K562 (cell line): Measurements from ENCODE around the gene ZNF18. TPM values are rescaled to one million over a fixed set of nuclear protein-coding genes. Genes with fewer than 3 reads are reported as not detected.

Experiments used
- ATAC-seq: fragments of 200-7000 bp; cut with Tn5 transposase; 3 replicates; pipeline ENCODE4 v1.9.1; 2020; ENCODE audit warnings: moderate library complexity
- BruUV-seq: library from RNA; stranded (reverse); fragments of 400-500 nt; replicated peaks from 2 replicates; lab custom pipeline; 2021; lab: Mats Ljungman, UMichigan
- CTCF ChIA-PET: fragments of 300-600 bp; formaldehyde crosslinking; extraction: SDS; loops from one replicate; lab custom pipeline; 2021; ENCODE audit warnings: low intra/inter-chr PET ratio; lab: Yijun Ruan, JAX
- POLR2A ChIA-PET: fragments of 300-600, 350-650 bp; sonication (Branson Sonifier 250); formaldehyde crosslinking; extraction: SDS; loops from one replicate; lab custom pipeline; 2021; ENCODE audit warnings: antibody characterized with exemption, inconsistent platforms; lab: Yijun Ruan, JAX
- DNase-seq, 4 experiments: peaks; one replicate each; pipeline versions ENCODE4 v3.0.0 to v3.0.0-alpha.2; 2011 to 2018; ENCODE audit warnings: low spot score in 3 of 4, mixed read lengths in 3 of 4; ENCODE audit errors: extremely low read depth in 1 of 4
- FAIRE-seq: peaks from 2 replicates; lab custom pipeline; 2011; peaks lifted over from hg19 to GRCh38; lab: Jason Lieb, UNC
- H2AFZ ChIP-seq: 2 replicates; pipeline ENCODE4 v1.6.0; 2011; ENCODE audit warnings: low read depth, low read length, control low read depth, inconsistent platforms
- H3K27ac ChIP-seq: fragments of 200-600 bp; 3 replicates; pipeline ENCODE4 v1.8.0; 2011; ENCODE audit warnings: low read depth, mild to moderate bottlenecking, control low read depth, inconsistent platforms, low read length, moderate library complexity, mixed read lengths; ENCODE audit errors: extremely low read depth
- H3K27me3 ChIP-seq, 2 experiments: fragments of 300-600 bp in 1 of 2; 2 replicates in 1 of 2; 3 replicates in 1 of 2; pipeline versions ENCODE4 v1.6.0 to v1.8.0; 2011; ENCODE audit warnings: inconsistent platforms in 2 of 2, low read length in 2 of 2, mild to moderate bottlenecking in 1 of 2, mixed read lengths in 1 of 2, moderate library complexity in 1 of 2; ENCODE audit not compliant: control insufficient read depth in 2 of 2, insufficient read depth in 2 of 2
- H3K36me3 ChIP-seq: fragments of 300-600 bp; 3 replicates; pipeline ENCODE4 v1.8.0; 2011; ENCODE audit warnings: mild to moderate bottlenecking, low read length, inconsistent platforms; ENCODE audit not compliant: control insufficient read depth, insufficient read depth
- H3K4me1 ChIP-seq, 2 experiments: fragments of 200-600 bp in 1 of 2; replicated peaks in 1 of 2; 2 replicates in 1 of 2; 3 replicates in 1 of 2; pipeline versions ENCODE4 v1.5.1 to v1.8.0; 2011; ENCODE audit warnings: inconsistent platforms in 2 of 2, low read length in 2 of 2, mild to moderate bottlenecking in 1 of 2, mixed read lengths in 1 of 2, moderate library complexity in 1 of 2; ENCODE audit not compliant: control insufficient read depth in 2 of 2, insufficient read depth in 2 of 2
- H3K4me2 ChIP-seq: 2 replicates; pipeline ENCODE4 v1.6.1; 2011; ENCODE audit warnings: low read length, control low read depth, inconsistent platforms, mixed read lengths; ENCODE audit not compliant: insufficient read depth
- H3K4me3 ChIP-seq: fragments of 200-600 bp; sonication (generic), shearing (Covaris generic); 2 replicates; pipeline ENCODE4 v1.5.1; 2016; ENCODE audit warnings: control low read depth, inconsistent platforms
- H3K79me2 ChIP-seq: fragments of 200-600 bp; 3 replicates; pipeline ENCODE4 v1.8.0; 2011; ENCODE audit warnings: low read length, inconsistent platforms; ENCODE audit not compliant: control insufficient read depth, insufficient read depth
- H3K9ac ChIP-seq, 2 experiments: 2 replicates each; pipeline versions ENCODE4 v1.6.0 to v1.6.1; 2011; ENCODE audit warnings: low read depth in 2 of 2, low read length in 2 of 2, control low read depth in 1 of 2, inconsistent platforms in 1 of 2, mild to moderate bottlenecking in 1 of 2, mixed read lengths in 1 of 2; ENCODE audit not compliant: insufficient read depth in 1 of 2
- H3K9me1 ChIP-seq: one replicate; pipeline ENCODE4 v1.6.0; 2011; ENCODE audit warnings: inconsistent platforms, mild to moderate bottlenecking, low read length, moderate library complexity; ENCODE audit not compliant: control insufficient read depth, insufficient read depth
- H3K9me3 ChIP-seq: replicated peaks from 2 replicates; pipeline ENCODE4 v1.5.1; 2011; ENCODE audit warnings: low read depth, low read length, inconsistent platforms; ENCODE audit not compliant: control insufficient read depth, insufficient read depth
- H4K20me1 ChIP-seq: replicated peaks from 2 replicates; pipeline ENCODE4 v1.6.1; 2011; ENCODE audit warnings: low read length, inconsistent platforms, mixed read lengths; ENCODE audit not compliant: control insufficient read depth, insufficient read depth
- DDX20 ChIP-seq: fragments of 450-650 bp; IDR thresholded peaks from 2 replicates; pipeline ENCODE4 v1.6.1; 2016; ENCODE audit warnings: missing genetic modification characterization, low read depth, mild to moderate bottlenecking, missing compliant biosample characterization, moderate library complexity
- FOXM1 ChIP-seq, 2 experiments: fragments of 450-650 bp in 1 of 2; sonication (generic) in 1 of 2; formaldehyde crosslinking in 1 of 2; IDR thresholded peaks; 2 replicates each; pipeline versions ENCODE4 v1.6.1 to v1.9.0; 2017 to 2022; ENCODE audit warnings: low read depth in 2 of 2, mild to moderate bottlenecking in 2 of 2, missing genetic modification reagents in 1 of 2, moderate library complexity in 1 of 2
- HOXB6 ChIP-seq: fragments of 250-450 bp; sonication (Bioruptor Pico); IDR thresholded peaks from 2 replicates; pipeline ENCODE4 v1.5.1; 2022; ENCODE audit warnings: mild to moderate bottlenecking, borderline replicate concordance
- L3MBTL2 ChIP-seq: fragments of 450-650 bp; IDR thresholded peaks from 2 replicates; pipeline ENCODE4 v1.6.1; 2016; ENCODE audit warnings: mild to moderate bottlenecking, moderate library complexity
- PTRF ChIP-seq: fragments of 450-650 bp; IDR thresholded peaks from 2 replicates; pipeline ENCODE4 v1.6.1; 2016; ENCODE audit warnings: mild to moderate bottlenecking, missing genetic modification characterization, missing compliant biosample characterization
- RBM14 ChIP-seq: fragments of 200-400 bp; formaldehyde crosslinking; IDR thresholded peaks from 2 replicates; pipeline ENCODE4 v1.6.1; 2018; ENCODE audit warnings: low read depth, mild to moderate bottlenecking, low read length, moderate library complexity, borderline replicate concordance; ENCODE audit not compliant: insufficient read depth
- SNRNP70 ChIP-seq: fragments of 200-400 bp; formaldehyde crosslinking; optimal IDR thresholded peaks from 2 replicates; pipeline ENCODE3; 2017; ENCODE audit warnings: low read depth, low read length
- TAF1 ChIP-seq: IDR thresholded peaks from 2 replicates; pipeline ENCODE4 v1.6.1; 2011; ENCODE audit warnings: mild to moderate bottlenecking, low read length, moderate library complexity; ENCODE audit not compliant: insufficient read depth, control insufficient read depth, severe bottlenecking; ENCODE audit errors: extremely low read depth
- TARDBP ChIP-seq: fragments of 450-650 bp; IDR thresholded peaks from 2 replicates; pipeline ENCODE4 v1.6.1; 2016
- ZNF3 ChIP-seq: fragments of 250-450 bp; sonication (Bioruptor Pico); IDR thresholded peaks from 2 replicates; pipeline ENCODE4 v1.5.0; 2021; ENCODE audit warnings: mild to moderate bottlenecking, moderate library complexity
- whole genome bisulfite sequencing: fragments of 100-300 bp; shearing (Covaris generic); methylation state at CpG from one replicate; pipeline ENCODE4 v1.1.6; 2016; ENCODE audit warnings: low coverage, mixed read lengths; ENCODE audit not compliant: insufficient coverage; ENCODE audit errors: missing lambda C conversion rate; 5-methylcytosine and 5-hydroxymethylcytosine counted together
- in situ Hi-C: fragments of 300-500 bp; cut with MboI; formaldehyde crosslinking; loops from 4 replicates; pipeline ENCODE4 v1.15.0; 2018; ENCODE audit warnings: inconsistent platforms, mixed read lengths
- intact Hi-C: fragments of 100-400 bp; cut with micrococcal nuclease; formaldehyde crosslinking; loops from 2 replicates; pipeline ENCODE4 v1.14.2; 2022
- polyA plus RNA-seq, 8 experiments: library from polyadenylated mRNA; depleted of rRNA in 4 of 8; stranded (reverse) in 5 of 8; unstranded in 3 of 8; fragments of >200 nt; fragmentation: Nextera tagmentation in 2 of 8; fragmentation: Illumina TruSeq in 1 of 8; extraction: Ambion mirVana in 2 of 8; extraction: Trizol in 1 of 8; gene quantifications; 2 replicates each; pipeline versions ENCODE4 v1.2.1 to v1.2.3, GENCODE V29; 2011 to 2014; ENCODE audit warnings: inconsistent platforms in 1 of 8, missing spikeins in 1 of 8
- total RNA-seq, 7 experiments: library from RNA; depleted of rRNA in 6 of 7; stranded (reverse); fragments of >200 nt in 6 of 7; fragmentation: Illumina TruSeq in 2 of 7; extraction: Trizol in 2 of 7; gene quantifications; 2 replicates each; pipeline versions ENCODE4 v1.2.1 to v1.2.3, GENCODE V29; 2011 to 2021; ENCODE audit warnings: low replicate concordance in 1 of 7
- TF ChIP-seq, protein P1 (sequence below): fragments of 450-650 bp; IDR thresholded peaks from 2 replicates; pipeline ENCODE4 v1.6.1; 2016; ENCODE audit warnings: antibody characterized with exemption
- TF ChIP-seq, protein P2 (sequence below): sonication (generic); formaldehyde crosslinking; IDR thresholded peaks from 2 replicates; pipeline ENCODE4 v1.8.0; 2023; ENCODE audit warnings: mild to moderate bottlenecking, missing genetic modification reagents
- TF ChIP-seq, protein P3 (sequence below), 2 experiments: IDR thresholded peaks in 1 of 2; conservative IDR thresholded peaks in 1 of 2; 2 replicates each; pipeline ENCODE4 v1.6.1; 2016; ENCODE audit warnings: low read depth in 2 of 2, mild to moderate bottlenecking in 1 of 2, missing compliant biosample characterization in 1 of 2, missing genetic modification characterization in 1 of 2, moderate library complexity in 1 of 2

Gene ZNF18
- total and polyA plus RNA-seq, 9 of the 15 experiments (the other 6 are each of a cell fraction or from before 2014, with no cell fraction given): 1.1 to 5.0 (median 3.4) TPM

GRCh38 chr17:11986942-11987329 lies 10.3 kb downstream of the ZNF18 start:
- CTCF ChIA-PET: interaction anchor here (0.6 to 2.5 kb wide), 4 partner anchors 1111 to 1374 kb away, joined by 3 to 13 read pairs (median 3); no protein-coding TSS in a partner anchor
- H2AFZ ChIP-seq: no peak overlapping the region
- no peak overlapping the region for H3K9ac ChIP-seq
- H3K27ac ChIP-seq: no peak overlapping the region
- no peaks in the 10 kb centered on the region; the same call in 2 of the 3 replicates for H3K36me3 ChIP-seq
- ATAC-seq: peak; percentile 49
- no peaks in the 10 kb centered on the region for H3K9me1 ChIP-seq
- no peaks in the 10 kb centered on the region for H3K27me3 ChIP-seq
- no peaks in the 10 kb centered on the region for H3K79me2 ChIP-seq
- in situ Hi-C loops (loop anchor here (25.0 kb wide), 1 partner anchor 1100 kb away; no protein-coding TSS in a partner anchor), intact Hi-C loops (loop anchor here (1.0 to 10.0 kb wide), 2 partner anchors 92 to 1111 kb away; no protein-coding TSS in a partner anchor)
- BruUV-seq: no TSS peak
- no peak overlapping the region for H3K4me2 ChIP-seq
- peak; percentile 9 to 41 (median 13) for DNase-seq
- no peaks in the 10 kb centered on the region for H3K9me3 ChIP-seq
- no peaks in the 10 kb centered on the region for H4K20me1 ChIP-seq
- no peak overlapping the region for H3K4me3 ChIP-seq
- POLR2A ChIA-PET: interaction anchor here (1.0 kb wide), 1 partner anchor 10 kb away, joined by 3 read pairs; the partner anchor contains the start of gene ZNF18
- peak; percentile 77 for FAIRE-seq
- WGBS: 16% methylated on average over 5 of the region's 5 CpGs
- no peaks in the 10 kb centered on the region for H3K4me1 ChIP-seq
- TF ChIP-seq RBM14 (no peak), TAF1 (no peak), TARDBP (no peak), ZNF3 (CRISPR knock-in tag) (no peak), FOXM1 (IDR thresholded peaks at IDR 0.05; ENCODE audit: low read depth) (no peak), FOXM1 (CRISPR knock-in tag; IDR thresholded peaks at IDR 0.05; ENCODE audit: low read depth) (no peak), L3MBTL2 (no peak), HOXB6 (CRISPR knock-in tag) (no peak), DDX20 (tag) (no peak), SNRNP70 (no peak), PTRF (tag) (no peak)
- TF ChIP-seq, protein P1, sequence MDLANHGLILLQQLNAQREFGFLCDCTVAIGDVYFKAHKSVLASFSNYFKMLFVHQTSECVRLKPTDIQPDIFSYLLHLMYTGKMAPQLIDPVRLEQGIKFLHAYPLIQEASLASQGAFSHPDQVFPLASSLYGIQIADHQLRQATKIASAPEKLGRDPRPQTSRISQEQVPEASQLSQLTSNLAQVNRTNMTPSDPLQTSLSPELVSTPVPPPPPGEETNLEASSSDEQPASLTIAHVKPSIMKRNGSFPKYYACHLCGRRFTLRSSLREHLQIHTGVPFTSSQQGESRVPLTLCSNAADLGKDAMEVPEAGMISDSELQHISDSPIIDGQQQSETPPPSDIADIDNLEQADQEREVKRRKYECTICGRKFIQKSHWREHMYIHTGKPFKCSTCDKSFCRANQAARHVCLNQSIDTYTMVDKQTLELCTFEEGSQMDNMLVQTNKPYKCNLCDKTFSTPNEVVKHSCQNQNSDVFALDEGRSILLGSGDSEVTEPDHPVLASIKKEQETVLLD: no peak
- TF ChIP-seq, protein P2, sequence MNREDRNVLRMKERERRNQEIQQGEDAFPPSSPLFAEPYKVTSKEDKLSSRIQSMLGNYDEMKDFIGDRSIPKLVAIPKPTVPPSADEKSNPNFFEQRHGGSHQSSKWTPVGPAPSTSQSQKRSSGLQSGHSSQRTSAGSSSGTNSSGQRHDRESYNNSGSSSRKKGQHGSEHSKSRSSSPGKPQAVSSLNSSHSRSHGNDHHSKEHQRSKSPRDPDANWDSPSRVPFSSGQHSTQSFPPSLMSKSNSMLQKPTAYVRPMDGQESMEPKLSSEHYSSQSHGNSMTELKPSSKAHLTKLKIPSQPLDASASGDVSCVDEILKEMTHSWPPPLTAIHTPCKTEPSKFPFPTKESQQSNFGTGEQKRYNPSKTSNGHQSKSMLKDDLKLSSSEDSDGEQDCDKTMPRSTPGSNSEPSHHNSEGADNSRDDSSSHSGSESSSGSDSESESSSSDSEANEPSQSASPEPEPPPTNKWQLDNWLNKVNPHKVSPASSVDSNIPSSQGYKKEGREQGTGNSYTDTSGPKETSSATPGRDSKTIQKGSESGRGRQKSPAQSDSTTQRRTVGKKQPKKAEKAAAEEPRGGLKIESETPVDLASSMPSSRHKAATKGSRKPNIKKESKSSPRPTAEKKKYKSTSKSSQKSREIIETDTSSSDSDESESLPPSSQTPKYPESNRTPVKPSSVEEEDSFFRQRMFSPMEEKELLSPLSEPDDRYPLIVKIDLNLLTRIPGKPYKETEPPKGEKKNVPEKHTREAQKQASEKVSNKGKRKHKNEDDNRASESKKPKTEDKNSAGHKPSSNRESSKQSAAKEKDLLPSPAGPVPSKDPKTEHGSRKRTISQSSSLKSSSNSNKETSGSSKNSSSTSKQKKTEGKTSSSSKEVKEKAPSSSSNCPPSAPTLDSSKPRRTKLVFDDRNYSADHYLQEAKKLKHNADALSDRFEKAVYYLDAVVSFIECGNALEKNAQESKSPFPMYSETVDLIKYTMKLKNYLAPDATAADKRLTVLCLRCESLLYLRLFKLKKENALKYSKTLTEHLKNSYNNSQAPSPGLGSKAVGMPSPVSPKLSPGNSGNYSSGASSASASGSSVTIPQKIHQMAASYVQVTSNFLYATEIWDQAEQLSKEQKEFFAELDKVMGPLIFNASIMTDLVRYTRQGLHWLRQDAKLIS (CRISPR knock-in tag): no peak
- TF ChIP-seq, protein P3, sequence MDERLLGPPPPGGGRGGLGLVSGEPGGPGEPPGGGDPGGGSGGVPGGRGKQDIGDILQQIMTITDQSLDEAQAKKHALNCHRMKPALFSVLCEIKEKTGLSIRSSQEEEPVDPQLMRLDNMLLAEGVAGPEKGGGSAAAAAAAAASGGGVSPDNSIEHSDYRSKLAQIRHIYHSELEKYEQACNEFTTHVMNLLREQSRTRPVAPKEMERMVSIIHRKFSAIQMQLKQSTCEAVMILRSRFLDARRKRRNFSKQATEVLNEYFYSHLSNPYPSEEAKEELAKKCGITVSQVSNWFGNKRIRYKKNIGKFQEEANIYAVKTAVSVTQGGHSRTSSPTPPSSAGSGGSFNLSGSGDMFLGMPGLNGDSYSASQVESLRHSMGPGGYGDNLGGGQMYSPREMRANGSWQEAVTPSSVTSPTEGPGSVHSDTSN (CRISPR knock-in tag; IDR thresholded peaks at IDR 0.05; ENCODE audit: low read depth): no peak
- TF ChIP-seq, protein P3 (tag; conservative IDR thresholded peaks at IDR 0.05; ENCODE audit: low read depth): no peak
